CD4-positive, alpha-beta T cell treated with Interleukin-12 subunit alpha and Interleukin-12 subunit beta, for 1 hour (primary cell): ENCODE results near the gene PTPRN2.

Experiments
- DNase-seq: peaks from one replicate; pipeline ENCODE4 v3.0.0-alpha.2; 2020

The PTPRN2 gene

DNA sequence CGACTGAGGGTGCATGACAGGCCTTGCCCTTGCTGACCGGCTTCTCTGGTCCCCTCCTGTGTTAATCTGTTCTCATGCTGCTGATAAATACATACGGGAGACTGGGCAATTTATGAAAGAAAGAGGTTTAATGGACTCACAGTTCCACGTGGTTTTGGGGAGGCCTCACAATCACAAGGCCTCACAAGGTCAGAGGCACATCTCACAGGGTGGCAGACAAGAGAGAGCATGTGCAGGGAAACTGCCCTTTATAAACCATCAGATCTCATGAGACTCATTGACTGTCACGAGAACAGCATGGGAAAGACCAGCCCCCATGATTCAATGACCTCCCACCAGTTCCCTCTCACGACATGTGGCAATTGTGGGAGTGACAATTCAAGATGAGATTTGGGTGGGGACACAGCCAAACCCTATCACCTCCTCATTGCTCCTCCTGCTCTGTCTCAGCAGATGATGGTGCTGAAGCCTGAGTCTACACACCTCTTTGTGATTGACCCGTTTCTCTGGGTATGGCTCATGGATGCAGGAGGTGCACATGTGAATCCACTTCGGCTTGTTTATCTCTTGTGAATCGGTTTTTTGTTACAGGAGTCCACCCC, 703.1 kb downstream of the PTPRN2 start:
- DNase-seq = no peak

DNA sequence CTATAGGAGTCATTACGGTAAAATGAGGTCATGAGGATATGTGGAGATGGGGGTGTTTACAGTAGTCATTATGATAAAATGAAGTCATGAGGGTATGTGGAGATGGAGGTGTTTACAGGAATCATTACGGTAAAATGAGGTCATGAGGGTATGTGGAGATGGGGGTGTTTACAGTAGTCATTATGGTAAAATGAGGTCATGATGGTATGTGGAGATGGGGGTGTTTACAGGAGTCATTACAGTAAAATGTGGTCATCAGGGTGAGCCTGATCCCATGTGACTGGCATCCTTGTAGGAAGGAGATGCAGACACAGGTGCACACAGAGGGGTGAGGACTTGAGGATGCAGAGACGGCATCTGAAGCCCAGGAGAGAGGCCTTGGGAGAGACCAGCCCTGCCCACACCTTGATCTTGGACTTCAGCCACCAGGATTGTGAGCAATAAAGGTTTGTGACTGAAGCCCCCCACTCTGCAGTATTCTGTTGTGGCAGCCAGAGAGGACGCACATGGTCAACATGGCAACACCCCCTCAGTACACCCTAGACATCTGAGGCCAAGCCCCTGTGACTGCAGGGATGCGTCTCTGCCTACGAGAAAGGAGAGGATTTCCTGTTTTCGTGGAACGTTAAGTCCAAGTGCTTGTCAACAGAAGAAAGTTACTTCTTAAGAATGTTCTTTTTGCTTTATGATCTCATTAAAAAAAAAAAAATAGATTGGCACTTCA, 706.4 kb downstream of the PTPRN2 start:
- no peak for DNase-seq

DNA sequence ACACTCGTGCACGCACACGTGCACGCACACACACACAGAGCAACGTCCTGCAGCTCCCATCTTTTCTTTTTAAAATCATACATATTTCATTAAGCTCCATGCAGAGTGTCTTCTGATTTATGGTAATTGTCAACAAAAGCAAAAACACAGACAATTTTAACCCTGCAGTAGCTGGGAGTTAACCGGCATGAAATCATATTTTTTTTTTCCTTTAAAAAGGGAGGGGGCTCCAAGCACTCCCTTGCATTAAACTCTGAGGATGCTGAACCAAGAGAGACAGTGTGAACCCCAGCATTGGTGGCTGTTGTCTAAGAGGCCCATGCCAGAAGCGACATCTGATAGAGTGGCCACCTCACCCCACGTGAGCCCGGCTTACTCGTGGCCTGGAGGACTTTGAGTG, 708.2 kb downstream of the PTPRN2 start:
- DNase-seq = no peak

DNA sequence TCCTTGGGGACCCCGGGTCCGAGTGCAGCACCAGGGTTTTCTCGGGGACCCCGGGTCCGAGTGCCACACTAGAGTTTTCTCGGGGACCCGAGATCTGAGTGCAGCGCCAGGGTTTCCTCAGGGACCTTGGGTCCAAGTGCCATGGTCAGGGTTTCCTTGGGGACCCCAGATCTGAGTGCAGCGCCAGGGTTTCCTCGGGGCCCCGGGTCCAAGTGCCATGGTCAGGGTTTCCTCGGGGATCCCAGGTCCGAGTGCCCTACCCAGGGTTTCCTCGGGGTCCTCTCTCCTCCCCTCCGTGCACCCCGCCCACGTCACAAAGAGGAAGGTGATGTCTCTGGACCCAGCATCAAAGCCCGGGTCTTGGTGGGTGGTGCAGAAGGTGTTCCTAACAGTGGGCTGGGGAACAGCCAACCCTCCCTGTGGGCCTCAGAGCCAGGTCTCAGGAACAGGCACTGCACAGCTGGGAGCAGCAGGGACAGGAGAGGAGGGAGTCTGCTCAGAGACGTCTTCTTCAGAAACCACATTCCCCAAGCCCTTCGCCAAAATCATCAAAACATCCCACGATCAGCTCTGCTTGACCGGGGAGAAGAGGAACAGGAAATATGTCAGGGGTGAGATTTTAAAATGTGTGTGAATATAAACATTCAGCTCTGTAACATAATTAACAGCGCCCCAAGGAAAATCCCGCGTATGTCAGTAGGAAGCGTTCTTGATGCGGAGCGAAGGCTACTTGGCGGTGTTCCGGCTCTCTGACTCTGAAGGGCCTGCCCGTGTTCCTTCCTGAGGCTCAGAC, 710.1 kb downstream of the PTPRN2 start:
- DNase-seq = no peak

DNA sequence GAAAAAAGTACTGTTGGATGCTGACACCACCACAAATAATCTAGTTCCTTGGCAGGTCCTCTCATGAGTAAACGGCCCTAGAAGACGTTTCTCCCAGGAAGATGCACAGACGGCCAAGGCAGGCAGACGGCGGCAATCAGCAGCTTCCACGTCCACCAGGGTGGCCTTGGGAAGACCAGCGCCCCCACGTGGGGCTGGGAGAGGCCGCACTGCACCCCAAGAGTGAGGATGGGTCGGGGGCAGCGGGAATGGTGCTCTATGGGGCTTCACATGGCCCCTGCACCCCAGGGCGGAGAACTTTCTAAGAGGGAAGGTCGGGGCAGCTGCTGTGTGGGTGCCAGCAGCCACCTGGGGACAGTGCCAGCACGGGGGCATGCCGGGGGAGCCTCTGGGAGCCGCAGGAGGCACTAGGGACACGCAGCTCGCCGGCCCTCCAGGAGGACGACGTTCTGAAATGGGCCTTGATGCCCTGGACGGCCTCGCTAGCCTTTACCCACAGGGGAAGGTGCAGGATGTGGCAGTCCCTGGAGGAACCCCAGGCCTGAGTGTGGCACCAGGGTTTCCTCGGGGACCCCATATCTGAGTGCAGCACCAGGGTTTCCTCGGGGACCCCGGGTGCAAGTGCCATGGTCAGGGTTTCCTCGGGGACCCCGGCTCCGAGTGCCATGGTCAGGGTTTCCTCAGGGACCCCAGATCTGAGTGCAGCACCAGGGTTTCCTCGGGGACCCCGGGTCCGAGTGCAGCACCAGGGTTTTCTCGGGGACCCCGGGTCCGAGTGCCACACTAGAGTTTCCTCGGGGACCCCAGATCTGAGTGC, 710.9 kb downstream of the PTPRN2 start:
- DNase-seq = no peak

DNA sequence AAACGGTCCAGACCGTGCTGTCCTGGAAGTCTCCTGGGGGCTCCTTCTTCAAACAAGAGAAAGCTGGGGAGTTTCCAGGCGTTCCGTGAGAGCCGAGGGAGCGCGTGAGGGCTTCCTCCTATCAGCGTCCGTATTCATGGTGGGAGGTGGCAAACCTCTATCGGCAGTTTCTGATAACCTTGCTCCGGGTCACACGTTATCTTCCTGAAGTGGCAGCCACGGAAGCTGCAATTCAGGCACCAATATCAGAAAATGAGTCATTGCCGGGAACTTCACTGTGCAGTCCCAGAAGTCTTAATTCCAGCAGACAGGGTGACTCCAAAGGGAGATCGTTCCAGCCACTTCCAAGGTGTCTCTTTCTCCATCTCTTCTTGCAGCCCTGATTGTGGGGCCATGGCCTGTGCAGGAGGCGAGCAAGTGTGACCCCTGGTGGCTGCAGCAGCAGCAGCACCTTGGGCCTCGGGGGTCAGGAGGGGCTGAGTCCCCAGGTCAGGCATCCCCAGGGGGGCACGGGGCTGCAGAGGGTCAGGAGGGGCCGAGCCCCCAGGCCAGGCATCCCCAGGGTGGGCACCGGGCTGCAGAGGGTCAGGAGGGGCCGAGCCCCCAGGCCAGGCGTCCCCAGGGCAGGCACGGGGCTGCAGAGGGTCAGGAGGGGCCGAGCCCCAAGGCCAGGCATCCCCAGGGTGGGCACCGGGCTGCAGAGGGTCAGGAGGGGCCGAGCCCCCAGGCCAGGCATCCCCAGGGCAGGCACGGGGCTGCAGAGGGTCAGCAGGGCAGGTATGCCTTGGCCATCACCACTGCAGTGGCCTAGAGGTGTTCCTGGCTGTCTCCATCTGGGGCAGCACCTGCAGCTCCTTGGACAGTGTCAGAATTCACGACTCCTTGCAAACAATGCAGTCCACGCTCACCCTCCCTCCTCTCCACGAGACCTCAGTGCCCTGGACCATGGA, 712.1 kb downstream of the PTPRN2 start:
- peak; percentile 52 for DNase-seq

DNA sequence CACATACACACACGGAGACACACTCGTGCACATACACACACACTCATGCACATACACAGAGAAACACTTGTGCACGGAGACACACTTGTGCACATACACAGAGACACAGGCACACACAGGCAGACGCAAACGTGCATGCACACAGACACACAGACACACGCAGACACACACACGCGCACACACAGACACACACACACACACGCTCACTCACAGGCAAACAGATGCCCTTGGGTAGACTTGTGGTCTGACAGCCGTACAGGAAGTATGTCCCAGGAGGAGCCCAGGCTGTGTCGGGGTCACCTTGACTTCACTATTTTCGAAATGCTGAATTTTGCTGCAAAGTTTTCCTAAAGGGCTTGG, 712.8 kb downstream of the PTPRN2 start:
- peak; percentile 11 for DNase-seq

DNA sequence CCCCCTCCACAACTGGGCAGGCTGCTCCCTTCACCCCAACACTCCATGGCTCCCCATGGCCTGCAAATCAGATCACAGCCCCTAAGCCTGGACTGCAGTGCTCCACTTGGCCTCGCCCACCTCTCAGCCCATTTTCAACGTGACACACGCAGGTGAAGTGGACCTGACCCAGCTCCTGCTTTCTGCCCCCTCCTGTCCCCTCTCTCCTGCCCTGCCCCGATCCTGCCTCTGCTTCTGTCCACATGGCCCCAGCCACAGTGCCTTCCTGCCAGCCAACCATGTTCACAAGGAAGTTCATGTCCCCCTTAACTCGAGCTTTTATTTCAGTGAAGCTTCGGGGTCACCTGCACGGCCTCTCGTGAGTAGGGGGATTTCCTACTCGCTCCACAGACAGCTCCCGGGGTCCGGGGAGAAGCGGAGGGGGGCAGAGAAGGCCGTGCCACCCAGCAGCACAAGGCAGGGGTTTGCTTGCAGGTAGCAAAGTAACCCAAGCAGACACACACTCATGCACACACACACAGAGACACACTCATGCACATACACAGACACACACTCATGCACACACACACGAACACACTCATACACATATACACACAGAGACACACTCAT, 713.3 kb downstream of the PTPRN2 start:
- no peak for DNase-seq

DNA sequence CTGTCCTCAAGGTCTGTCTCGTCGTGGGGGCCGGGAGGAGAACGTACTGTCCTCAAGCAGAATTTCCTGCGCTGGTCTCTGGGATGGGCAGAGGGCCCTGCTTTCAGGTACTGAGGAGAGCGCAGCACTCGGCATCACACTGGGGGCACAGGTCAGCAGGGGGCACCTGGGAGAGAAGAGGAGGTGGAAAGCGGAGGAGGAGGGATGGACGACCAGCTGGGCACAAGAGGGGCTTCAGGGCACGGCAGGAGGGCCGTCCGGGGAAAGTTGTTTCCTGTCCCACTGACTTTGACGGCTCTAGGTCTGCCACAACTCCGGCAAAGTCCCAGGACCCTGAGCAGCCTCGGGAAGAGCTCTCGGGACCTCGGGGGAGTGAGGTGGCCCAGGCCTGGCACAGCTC, 714.0 kb downstream of the PTPRN2 start:
- no peak for DNase-seq

DNA sequence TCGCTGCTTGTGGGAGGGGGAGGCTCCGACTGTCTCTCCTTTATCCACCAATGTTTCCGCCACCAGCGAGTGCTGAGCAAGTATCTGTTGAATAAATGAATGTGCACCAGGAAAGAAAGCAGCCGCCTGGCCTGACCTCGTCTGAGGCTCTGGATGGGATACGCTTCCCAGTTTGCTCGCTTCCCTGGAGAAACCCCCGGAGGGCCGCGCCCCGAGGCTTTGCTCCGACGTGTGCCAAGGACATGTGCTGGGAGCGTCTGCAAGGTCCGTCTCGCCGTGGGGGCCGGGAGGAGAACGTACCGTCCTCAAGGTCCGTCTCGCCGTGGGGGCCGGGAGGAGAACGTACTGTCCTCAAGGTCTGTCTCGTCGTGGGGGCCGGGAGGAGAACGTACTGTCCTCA, 714.4 kb downstream of the PTPRN2 start:
- no peak for DNase-seq

DNA sequence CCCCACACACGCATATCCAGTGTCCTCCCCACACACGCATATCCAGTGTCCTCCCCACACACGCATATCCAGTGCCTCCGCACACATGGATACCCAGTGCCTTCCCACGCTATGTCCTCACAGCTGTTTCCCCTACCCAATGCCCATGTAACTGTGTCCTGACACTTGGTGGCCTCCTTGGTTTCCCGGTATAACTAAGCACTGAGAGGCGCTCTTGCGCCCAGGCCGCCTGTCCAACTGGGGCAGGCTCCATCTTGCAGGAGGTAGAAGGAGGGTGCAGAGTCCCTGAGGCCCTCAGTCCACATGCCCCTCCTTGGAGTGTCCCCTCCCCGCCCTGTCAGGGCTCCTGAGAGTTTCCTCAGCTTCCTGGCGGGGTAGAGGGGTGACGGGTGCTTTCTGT, 715.2 kb downstream of the PTPRN2 start:
- no peak for DNase-seq

DNA sequence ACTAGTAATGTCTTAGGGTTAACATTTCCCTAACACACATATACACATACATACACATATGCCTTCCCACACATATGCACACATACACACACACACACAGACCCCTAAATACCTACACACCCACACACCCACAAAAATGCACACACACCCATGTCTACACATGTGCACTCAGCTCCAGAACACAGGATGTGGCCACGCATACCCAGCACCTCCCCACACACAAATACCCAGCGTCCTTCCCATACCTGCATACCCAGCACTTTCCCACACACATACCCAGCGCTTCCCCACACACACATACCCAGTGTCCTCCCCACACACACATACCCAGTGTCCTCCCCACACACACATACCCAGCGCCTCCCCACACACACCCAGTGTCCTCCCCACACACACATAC, 715.9 kb downstream of the PTPRN2 start:
- DNase-seq = no peak

DNA sequence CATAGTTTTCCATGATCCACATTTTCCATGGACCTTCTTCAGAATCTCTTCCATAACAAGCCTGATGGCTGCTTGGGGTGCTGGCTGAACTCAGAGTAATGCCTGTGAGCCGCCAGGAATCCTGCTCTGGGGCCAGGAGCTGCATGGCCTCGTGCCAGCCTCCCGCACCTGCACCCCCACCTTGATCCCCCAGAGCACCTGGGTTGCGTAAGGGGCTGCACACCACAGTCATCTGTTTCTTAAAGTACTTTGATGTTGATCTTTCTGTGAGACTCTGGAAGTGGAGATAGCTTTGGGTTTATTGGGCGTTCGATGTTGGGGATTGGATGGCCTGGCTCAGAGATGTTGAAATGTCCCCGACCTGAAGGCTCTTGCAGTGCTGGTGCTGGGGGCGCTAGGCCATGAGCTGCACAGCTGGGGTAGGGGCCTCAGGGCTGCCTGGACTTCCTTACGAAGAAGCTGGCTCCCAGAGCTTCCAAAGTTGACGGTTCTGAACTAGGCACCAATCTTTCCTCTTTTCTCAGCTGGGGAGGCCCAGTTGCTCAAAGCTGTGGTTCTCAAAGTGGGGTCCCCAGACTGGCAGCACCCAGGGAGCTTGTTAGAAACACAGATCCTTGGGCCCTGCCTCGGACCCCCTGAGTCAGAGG, 716.9 kb downstream of the PTPRN2 start:
- DNase-seq = no peak

DNA sequence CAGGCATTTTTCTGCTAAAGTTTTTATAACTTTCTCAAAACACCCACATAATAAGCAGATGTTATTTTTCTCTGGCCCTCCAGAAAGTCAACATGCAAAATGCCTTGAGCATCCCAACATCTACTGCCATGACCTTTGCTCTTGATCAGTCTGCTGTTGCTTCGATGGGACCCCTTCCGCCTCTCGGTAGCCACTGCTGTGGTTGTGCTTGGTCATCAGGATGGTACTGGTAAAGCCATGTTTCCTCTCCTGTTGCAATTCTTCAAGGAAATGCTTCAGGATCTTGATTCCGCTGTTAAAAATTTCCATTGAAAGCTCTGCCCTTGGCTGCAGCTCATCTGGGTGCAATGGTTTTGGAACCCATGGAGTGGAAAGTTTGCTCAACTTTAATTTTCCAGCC, 717.8 kb downstream of the PTPRN2 start:
- DNase-seq = no peak

DNA sequence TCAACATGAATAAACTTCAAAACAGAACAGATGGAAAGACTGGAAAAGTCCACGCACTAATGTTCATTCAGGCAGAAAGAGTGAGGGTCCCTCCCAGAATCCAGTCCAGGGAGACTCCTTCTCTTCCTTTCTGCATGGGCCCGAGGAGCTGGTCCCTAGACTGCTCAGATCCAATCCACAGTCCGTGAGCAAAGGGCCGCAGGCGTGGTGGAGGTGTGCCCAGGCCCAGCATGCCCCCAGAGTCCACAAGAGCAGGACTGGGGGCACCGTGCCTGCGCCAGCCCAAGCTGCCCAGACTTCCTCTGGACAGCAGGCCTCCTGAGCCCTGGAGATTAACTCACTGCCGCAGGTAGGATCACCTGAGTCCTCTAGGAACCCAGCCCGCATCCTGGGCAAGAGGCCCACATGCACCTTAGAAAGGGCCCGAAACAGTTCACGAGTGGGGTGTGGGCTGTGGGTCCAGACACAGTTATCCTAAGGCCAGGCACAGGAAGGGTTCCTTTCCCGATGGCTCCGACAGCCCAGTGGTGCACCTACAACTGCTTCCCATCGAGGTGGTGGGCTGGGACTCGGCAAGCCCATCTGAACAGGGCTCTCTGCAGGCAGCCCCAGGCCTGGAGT, 719.8 kb downstream of the PTPRN2 start:
- DNase-seq = no peak

DNA sequence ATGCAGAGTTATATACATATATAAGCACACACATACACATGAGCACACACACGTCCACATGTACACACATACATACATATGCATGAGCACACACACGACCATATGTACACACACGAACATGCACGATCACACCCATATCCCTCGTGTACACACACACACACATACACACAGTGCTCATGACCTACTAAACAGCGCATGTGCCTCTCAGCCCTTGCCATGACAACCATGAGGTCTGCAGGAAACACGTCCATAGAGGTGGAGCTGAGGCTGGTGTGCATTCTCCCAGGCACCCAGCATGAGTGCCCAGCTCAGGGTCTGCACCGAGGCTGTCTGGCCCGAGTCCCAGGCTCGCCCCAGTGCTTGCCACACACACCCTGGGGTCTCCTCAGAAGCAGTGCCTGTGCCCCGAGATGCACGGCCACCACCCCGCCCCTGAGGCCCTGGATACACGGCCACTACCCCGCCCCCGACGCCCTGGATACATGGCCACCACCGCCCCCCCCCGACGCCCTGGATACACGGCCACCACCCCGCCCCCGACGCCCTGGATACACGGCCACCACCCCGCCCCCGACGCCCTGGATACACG, 721.2 kb downstream of the PTPRN2 start:
- DNase-seq = no peak

DNA sequence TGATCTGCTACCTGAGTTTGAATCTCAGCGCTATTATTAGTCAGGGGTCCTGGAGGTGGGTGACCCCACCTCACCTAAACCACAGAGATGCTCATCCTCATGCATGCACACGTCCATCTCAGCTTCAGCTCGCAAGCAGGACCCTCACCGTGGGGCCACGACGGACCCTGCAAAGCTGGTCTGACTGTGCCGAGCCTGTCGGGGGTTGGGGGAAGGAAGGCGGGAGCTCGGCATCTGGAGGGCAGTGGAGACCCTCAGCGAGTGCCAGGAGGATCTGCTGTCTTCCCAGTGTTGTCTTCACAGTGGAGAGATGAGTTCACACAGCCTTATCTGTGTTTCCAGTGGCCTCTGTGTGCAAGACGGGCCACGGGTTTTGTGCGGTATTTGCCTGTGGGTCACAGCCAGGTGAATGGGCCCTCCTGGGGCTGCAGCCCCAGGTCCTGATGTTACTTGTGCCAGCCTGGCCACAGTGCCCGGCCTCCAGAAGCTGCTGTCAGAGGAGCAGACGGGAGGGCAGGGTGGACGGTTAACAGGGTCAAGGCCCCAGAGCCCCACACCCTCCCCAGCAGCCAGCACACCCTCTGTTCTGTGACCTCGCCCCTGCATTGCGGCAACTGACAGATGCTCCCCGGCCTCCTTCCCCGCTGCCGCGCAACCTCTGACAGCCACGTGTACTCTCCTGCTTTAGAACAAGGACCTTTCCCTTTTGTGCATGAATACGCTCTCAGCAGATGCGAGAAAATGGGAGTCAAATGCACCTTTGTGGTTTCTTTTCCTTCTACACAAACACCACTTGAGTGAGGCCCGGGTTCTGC, 722.1 kb downstream of the PTPRN2 start:
- DNase-seq = no peak

DNA sequence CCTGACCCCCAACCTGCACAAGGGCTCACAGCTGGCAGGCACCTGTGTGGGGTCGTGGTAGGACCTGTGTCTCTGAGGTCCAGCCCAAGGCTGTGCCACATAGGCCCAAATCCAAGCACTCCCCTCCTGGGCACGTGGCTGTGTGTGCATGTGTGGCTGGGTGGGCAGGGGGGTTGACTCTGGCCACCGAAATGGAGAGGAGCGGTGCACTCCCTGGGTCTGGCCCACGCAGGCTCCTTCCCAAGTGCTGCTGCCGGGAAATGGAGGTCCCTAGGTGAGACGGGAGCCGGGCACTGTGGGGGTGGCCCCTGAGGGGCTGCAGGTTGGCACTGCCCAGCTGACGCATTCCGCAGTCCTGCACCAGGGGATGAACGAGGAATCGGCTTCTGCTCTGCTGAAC, 722.7 kb downstream of the PTPRN2 start:
- DNase-seq = no peak
